Skin of body (tissue), 2 donors: ENCODE measurements around the gene CDH2. TPM values are rescaled to one million over a fixed set of nuclear protein-coding genes. Genes with fewer than 3 reads are reported as not detected.

ENCODE experiments used
- DNase-seq: peaks from one replicate; lab custom pipeline; 2025; lab: John Stamatoyannopoulos, UW
- total RNA-seq: library from RNA; depleted of rRNA; stranded (reverse); fragments of >200 nt; gene quantifications from one replicate; pipeline ENCODE4 v1.2.3, GENCODE V29; 2014

CDH2 gene
- total RNA-seq, 1 donor from 2014 or later, result 5.4 TPM

- DNase-seq, result no peak
These were observed 180.1 kb downstream of the CDH2 start for GRCh38 chr18:27996801-27997272.

GRCh38 chr18:27995770-27996502 lies 181.0 kb downstream of the CDH2 start:
- DNase-seq, result no peak

- DNase-seq, result no peak
These were observed 182.4 kb downstream of the CDH2 start for GRCh38 chr18:27994571-27994970.

DNA sequence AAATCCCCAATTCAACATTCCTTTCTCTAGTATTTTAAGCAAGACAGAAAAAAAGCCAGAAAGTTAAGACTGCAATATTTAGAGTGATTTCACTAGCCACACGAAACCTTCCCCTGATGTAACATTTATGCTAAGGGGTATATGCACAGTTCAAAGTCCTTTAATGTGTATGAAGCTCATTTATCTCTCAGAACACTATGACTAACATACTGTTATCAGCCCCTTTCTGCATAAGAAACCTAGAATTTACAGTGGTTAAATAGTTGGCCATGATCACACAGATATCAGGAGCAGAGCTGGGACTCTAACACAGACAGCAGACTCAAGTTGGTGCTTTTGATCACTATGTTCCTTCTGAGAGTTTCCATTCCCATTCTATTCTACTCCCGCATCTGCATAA lies 185.5 kb downstream of the CDH2 start:
- DNase-seq, result no peak

- no peak for DNase-seq
These were observed 191.1 kb downstream of the CDH2 start for GRCh38 chr18:27985832-27986231.

- no peak for DNase-seq
These were observed 193.2 kb downstream of the CDH2 start for GRCh38 chr18:27983780-27984179.

DNA sequence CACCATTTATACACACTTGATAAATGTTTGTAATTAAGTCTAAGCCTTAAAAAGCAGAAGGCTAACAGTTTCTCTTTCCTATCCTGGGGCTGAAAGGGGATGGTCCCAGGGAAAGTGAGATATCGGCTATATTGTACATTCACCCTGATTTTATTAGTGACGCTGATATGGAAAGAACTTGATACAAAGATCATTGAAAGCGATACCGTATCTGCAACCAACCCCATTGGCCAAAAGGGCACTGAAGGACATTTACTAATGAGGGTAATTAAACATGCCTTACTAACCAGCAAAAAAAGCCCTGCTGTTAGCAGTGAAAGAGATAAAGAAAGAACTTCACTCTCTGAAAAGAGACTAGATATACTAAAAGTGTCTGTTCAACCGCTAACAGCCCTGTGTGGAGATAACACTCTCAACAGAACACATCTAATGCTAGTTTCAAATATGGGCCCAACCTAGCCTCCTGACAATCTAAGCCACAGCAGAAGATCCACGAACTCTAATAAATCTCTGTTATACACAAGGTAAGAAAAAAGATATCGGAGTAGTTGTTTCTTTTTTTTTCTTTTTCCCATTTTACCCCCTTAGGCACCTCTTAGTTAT lies 200.0 kb downstream of the CDH2 start:
- DNase-seq, result no peak

- no peak for DNase-seq
These were observed 206.6 kb downstream of the CDH2 start for GRCh38 chr18:27970321-27970720.

- DNase-seq, result no peak
These were observed 207.7 kb downstream of the CDH2 start for GRCh38 chr18:27969206-27969605.

GRCh38 chr18:27967913-27968824 lies 208.8 kb downstream of the CDH2 start:
- DNase-seq, result no peak

- DNase-seq, result no peak
These were observed 210.0 kb downstream of the CDH2 start for GRCh38 chr18:27966881-27967280.

DNA sequence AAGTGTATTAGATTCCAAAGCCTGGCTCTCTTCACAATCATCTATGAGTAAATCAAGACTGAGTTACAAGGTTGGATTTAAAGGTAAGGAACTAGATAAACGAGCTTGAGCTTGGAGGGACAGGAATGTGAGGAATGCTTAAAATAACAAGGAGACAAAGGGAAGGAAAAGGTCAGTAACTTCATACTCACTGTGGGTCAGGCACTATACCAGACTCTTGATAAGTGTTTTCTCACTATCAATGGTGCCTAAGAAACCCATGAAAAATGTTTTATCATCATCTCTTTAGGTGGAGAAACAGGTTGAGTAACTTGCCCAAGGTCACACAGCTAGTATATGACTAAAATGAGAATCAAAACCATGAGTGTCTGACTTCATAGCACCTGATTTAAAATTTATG lies 212.1 kb downstream of the CDH2 start:
- no peak for DNase-seq

- DNase-seq, result no peak
These were observed 217.8 kb downstream of the CDH2 start for GRCh38 chr18:27959101-27959500.

DNA sequence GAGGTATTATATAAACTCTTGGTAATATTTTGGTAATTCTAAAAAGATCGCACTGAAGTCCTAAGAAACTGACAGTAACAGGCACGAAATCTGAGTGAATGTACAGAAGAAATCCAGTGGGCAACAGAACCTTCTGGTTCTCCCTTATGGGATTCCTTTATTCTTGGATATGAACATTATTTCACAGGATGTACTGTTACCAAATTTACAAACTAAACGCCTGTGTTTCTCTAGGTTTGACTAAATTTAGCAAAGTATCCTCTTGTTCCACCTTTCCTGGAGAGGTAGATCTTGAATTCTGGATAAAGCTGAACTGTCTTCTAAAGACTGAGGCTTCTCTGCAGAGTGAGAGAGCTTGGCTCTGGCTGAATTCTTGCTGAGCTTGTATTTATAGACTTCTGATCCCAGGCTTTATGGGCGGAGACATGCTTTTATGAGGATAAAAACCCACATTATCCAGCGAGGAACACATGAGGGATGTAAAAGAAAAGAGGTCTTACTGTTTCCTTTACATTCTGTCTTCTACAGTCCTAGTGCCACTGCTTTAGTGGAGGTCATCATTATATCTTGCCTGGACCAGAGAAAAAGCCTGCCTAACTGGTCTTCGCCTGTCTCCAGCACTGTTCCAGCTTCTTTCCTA lies 220.8 kb downstream of the CDH2 start:
- no peak for DNase-seq

DNA sequence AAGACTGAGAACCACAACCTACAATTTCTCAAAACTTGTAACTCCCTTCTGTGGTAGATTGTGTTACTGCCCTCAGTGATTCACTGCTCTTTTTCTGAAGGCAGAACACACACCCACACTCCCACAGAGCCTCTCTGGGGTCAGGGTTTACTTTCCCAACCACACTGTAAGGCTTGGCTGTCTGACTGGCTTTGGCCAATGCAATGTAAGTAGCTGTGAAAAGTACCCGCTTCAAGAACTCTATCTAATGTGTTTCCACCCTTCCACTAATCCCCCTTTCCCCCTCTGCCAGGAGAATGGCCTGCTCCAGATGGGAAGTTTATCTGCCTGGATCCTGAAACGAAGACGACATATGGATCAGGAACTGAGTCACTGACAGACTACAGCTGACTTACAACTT lies 222.7 kb downstream of the CDH2 start:
- no peak for DNase-seq

DNA sequence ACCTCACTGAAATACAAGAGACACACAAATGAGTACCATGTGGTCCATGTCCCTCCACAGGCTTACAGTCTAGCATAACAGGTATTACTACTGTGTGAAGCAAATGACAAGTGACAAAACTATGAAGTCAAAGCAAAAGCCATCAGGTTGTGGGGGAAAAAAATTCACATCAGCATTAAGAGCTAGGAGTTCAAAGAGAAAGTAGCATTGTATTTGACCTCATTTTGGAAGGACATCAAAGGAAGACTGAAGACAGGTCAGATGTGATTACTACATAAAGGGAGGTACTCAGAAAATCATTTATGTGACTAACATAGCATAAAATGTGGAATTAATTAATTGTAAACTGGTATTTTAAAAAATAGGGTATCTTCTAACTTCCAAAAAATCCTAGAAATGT lies 224.2 kb downstream of the CDH2 start:
- DNase-seq, result no peak

DNA sequence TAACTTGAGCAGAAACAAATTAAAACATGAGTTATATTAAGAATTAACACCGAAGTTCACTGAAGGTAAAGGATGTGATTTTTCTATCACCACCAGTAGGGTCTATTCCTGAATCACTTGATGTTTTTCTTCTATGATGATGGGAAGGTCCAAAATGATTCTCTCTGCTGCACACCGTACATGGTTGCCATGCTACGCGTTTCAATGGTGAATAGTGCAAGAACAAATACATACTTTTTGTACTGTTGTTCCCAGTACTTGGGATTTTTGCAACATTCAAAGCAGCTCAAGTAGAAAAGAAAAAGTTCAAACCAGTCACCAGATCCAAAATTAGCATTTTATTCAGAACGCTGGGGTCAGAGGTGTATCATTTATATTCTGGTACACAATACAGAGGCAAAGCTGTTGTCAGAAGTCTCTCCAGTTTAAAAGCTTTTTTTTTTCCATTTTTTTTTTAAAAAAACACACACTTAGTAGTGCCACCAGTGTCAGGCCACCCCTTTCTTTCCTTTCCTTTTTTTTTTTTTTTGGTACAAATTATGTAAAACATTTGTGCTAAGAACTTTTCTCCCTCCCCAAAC lies 226.2 kb downstream of the CDH2 start:
- no peak for DNase-seq

DNA sequence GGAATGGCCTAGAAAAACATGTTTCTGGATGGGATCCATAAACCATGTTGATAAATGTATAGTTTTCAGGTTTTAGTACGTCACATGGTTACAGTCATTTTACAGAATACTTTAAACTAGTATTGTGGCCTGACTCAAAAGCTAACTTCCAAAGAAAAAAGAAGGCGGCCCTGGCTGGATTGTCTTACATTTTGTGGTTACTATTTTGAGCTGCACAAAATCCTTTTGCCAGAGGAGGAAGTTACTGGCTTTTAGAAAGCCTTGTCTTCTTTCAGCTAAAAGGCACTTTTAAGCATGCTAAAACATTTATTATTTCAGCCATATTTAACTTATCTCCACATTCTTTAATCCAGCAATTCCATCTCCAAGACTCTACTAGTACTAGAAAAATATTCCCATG lies 227.9 kb downstream of the CDH2 start:
- DNase-seq, result no peak

GRCh38 chr18:27942706-27943105 lies 234.2 kb downstream of the CDH2 start:
- DNase-seq, result no peak

DNA sequence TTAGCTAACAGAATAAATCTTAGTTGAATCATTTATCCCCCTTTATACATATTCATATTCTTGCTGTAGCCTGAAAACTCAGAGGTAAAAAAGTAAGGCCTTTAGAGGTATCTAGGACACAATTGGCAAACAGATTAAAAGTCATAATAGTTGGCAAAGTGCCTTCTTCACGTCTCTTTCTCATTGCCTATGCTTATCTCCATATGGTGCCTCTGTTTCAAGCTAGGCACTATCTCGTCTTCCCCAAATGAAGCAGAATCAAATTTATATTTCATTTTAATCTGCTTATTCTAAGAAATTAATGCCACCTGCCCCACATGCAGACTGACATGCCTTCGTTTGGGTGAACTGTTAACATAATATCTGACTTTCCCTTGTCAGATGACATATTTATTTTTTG lies 245.4 kb downstream of the CDH2 start:
- no peak for DNase-seq

DNA sequence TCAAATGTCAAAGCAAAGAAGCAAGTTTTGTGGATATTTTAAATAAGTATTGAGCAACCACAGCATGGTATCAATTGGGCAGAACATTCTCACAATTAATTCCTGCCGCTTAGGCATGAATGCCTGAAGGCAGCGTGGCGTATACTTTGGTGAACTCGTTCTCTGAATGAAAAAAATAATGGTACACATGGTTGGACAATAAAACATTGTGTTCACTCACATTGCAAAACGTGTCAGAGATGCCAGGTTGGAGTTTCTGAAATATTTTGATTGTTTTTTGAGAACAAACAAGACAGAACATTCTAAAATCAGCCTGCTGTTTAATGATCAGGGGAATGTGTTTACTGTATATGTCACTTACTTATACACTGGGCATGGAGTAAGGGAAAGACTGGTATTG lies 254.2 kb downstream of the CDH2 start:
- no peak for DNase-seq
